AML-193 (cell line): Measurements from ENCODE around the gene ROR1.

Experiments used
- DNase-seq, 2 experiments: peaks; one replicate each; lab custom pipeline; 2025; lab: John Stamatoyannopoulos, UW

The ROR1 gene

GRCh38 chr1:63935553-63935952 is 161.7 kb downstream of the ROR1 start:
- DNase-seq, result no peak

GRCh38 chr1:63936276-63936675 is 162.5 kb downstream of the ROR1 start:
- no peak for DNase-seq

GRCh38 chr1:63936801-63937200 is 163.0 kb downstream of the ROR1 start:
- no peak for DNase-seq

- no peak for DNase-seq
Measured at GRCh38 chr1:63937461-63938022, 163.7 kb downstream of the ROR1 start.

GRCh38 chr1:63940440-63940839 is 166.6 kb downstream of the ROR1 start:
- DNase-seq, result no peak

- DNase-seq, result no peak
Measured at GRCh38 chr1:63943393-63943792, 169.6 kb downstream of the ROR1 start.

GRCh38 chr1:63945943-63946342 is 172.1 kb downstream of the ROR1 start:
- no peak for DNase-seq

- DNase-seq, result no peak
Measured at GRCh38 chr1:63946866-63947491, 173.2 kb downstream of the ROR1 start.

- DNase-seq, result no peak
Measured at GRCh38 chr1:63947904-63948303, 174.1 kb downstream of the ROR1 start.

GRCh38 chr1:63950023-63950422 is 176.2 kb downstream of the ROR1 start:
- no peak for DNase-seq

GRCh38 chr1:63951059-63951946 is 177.5 kb downstream of the ROR1 start:
- no peak for DNase-seq

- no peak for DNase-seq
Measured at GRCh38 chr1:63954187-63954586, 180.4 kb downstream of the ROR1 start.

GRCh38 chr1:63955370-63956145 is 181.7 kb downstream of the ROR1 start:
- DNase-seq, result no peak

GRCh38 chr1:63958556-63958955 is 184.7 kb downstream of the ROR1 start:
- DNase-seq, result no peak

- no peak for DNase-seq
Measured at GRCh38 chr1:63960326-63960725, 186.5 kb downstream of the ROR1 start.

- no peak for DNase-seq
Measured at GRCh38 chr1:63966016-63966415, 192.2 kb downstream of the ROR1 start.

GRCh38 chr1:63967901-63968300 is 194.1 kb downstream of the ROR1 start:
- no peak for DNase-seq

- no peak for DNase-seq
Measured at GRCh38 chr1:63968663-63969440, 195.0 kb downstream of the ROR1 start.

- no peak for DNase-seq
Measured at GRCh38 chr1:63969441-63969901, 195.7 kb downstream of the ROR1 start.

- no peak for DNase-seq
Measured at GRCh38 chr1:63971557-63971956, 197.7 kb downstream of the ROR1 start.

- DNase-seq, result no peak
Measured at GRCh38 chr1:63973005-63973419, 199.2 kb downstream of the ROR1 start.
